Fibroblast of lung (primary cell): ENCODE measurements around the gene ARL15. TPM values are rescaled to one million over a fixed set of nuclear protein-coding genes. Genes with fewer than 3 reads are reported as not detected.

ENCODE experiments used
- DNase-seq, 2 donors: peaks; one replicate each; pipeline versions ENCODE4 v3.0.0 to v3.0.0-alpha.2; 2010; ENCODE audit warnings: low read depth in 2 of 2
- H2AFZ ChIP-seq: 2 replicates; pipeline ENCODE4 v1.5.1; 2012; ENCODE audit warnings: low read length, control low read depth, inconsistent platforms
- H3K27ac ChIP-seq: 2 replicates; pipeline ENCODE4 v1.5.1; 2011; ENCODE audit warnings: low read length, control low read depth; ENCODE audit not compliant: insufficient read depth
- H3K27me3 ChIP-seq: 2 replicates; pipeline ENCODE4 v1.5.1; 2011; ENCODE audit warnings: mild to moderate bottlenecking, low read length; ENCODE audit not compliant: control insufficient read depth, insufficient read depth
- H3K36me3 ChIP-seq: 2 replicates; pipeline ENCODE4 v1.5.1; 2011; ENCODE audit warnings: low read length; ENCODE audit not compliant: control insufficient read depth, insufficient read depth
- H3K4me1 ChIP-seq: 2 replicates; pipeline ENCODE4 v1.5.1; 2011; ENCODE audit warnings: low read length; ENCODE audit not compliant: control insufficient read depth, insufficient read depth; ENCODE audit errors: extremely low read depth
- H3K4me2 ChIP-seq: 2 replicates; pipeline ENCODE4 v1.5.1; 2011; ENCODE audit warnings: low read length, control low read depth; ENCODE audit not compliant: insufficient read depth; ENCODE audit errors: extremely low read depth
- H3K4me3 ChIP-seq, 4 experiments: fragments of 200-600 bp in 1 of 4; sonication (generic) in 1 of 4; replicated peaks in 1 of 4; 2 replicates each; pipeline ENCODE4 v1.5.1; 2011 to 2016; ENCODE audit warnings: low read length in 4 of 4, low read depth in 3 of 4, mild to moderate bottlenecking in 3 of 4, control low read depth in 2 of 4, inconsistent platforms in 1 of 4, mixed read lengths in 1 of 4; ENCODE audit not compliant: insufficient read depth in 1 of 4; ENCODE audit errors: control extremely low read depth in 1 of 4
- H3K79me2 ChIP-seq: 2 replicates; pipeline ENCODE4 v1.5.1; 2012; ENCODE audit warnings: mild to moderate bottlenecking, low read length, inconsistent platforms; ENCODE audit not compliant: control insufficient read depth, insufficient read depth
- H3K9ac ChIP-seq: 2 replicates; pipeline ENCODE4 v1.5.1; 2011; ENCODE audit warnings: mild to moderate bottlenecking, low read length, control low read depth; ENCODE audit not compliant: insufficient read depth
- H3K9me3 ChIP-seq: 2 replicates; pipeline ENCODE4 v1.5.1; 2012; ENCODE audit warnings: low read depth, low read length; ENCODE audit not compliant: control insufficient read depth, insufficient read depth
- H4K20me1 ChIP-seq: 2 replicates; pipeline ENCODE4 v1.5.1; 2011; ENCODE audit warnings: low read length; ENCODE audit not compliant: control insufficient read depth, insufficient read depth; ENCODE audit errors: extremely low read depth
- EZH2 ChIP-seq: IDR thresholded peaks from 2 replicates; pipeline ENCODE4 v1.5.1; 2012; ENCODE audit warnings: low read length, control low read depth, mild to moderate bottlenecking; ENCODE audit errors: missing control alignments
- polyA plus RNA-seq, 2 donors: library from polyadenylated mRNA; depleted of rRNA in 1 of 2; stranded (reverse) in 1 of 2; unstranded in 1 of 2; fragments of >200 nt; gene quantifications; 2 replicates each; pipeline ENCODE4 v1.2.1, GENCODE V29; 2011 to 2012; ENCODE audit warnings: missing spikeins in 1 of 2
- total RNA-seq: library from RNA; depleted of rRNA; stranded (reverse); fragments of >200 nt; gene quantifications from 2 replicates; pipeline ENCODE4 v1.2.1, GENCODE V29; 2014
- TF ChIP-seq, protein P1 (sequence below), 2 donors: IDR thresholded peaks in 1 of 2; conservative IDR thresholded peaks in 1 of 2; 1 replicate in 1 of 2; 2 replicates in 1 of 2; pipeline ENCODE4 v1.5.1; 2011 to 2012; ENCODE audit warnings: low read length in 2 of 2, control low read depth in 1 of 2, inconsistent platforms in 1 of 2, low read depth in 1 of 2, mild to moderate bottlenecking in 1 of 2

Gene ARL15
- total and polyA plus RNA-seq, 2 donors (not counting 1 experiment from before 2014, with no cell fraction given) = 20.6 to 28.7 TPM

DNA sequence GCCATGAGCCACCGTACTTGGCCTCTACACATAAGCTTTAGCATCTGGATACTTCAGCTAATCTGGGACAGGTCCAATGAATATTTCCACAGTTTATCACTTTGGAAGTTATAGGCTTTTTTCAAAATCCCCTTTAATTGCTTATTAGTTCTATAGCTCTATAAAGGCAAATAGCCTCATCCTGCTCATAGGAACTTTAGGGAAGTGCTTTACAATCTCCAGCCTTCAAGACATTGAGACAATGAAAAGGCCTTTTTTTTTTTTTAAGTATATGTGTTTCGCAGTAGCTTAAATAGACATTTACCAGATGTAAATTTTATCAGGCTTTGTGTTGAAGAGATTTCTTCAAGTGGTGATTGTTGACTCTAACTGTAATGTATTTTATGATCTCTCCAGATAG, 224.2 kb downstream of the ARL15 start:
- Histone ChIP-seq H3K36me3 (no peaks in the 10 kb centered on the region), H3K4me2 (no peak overlapping the region), H3K4me3 (no peak overlapping the region), H3K79me2 (no peaks in the 10 kb centered on the region), H3K9ac (no peak overlapping the region), H3K27me3 (no peaks in the 10 kb centered on the region), H3K4me1 (peaks cover 5% of the 10 kb centered on the region), H4K20me1 (no peaks in the 10 kb centered on the region), H3K27ac (no peak overlapping the region), H2AFZ (no peak overlapping the region), H3K9me3 (no peaks in the 10 kb centered on the region)
- TF ChIP-seq, protein P1, sequence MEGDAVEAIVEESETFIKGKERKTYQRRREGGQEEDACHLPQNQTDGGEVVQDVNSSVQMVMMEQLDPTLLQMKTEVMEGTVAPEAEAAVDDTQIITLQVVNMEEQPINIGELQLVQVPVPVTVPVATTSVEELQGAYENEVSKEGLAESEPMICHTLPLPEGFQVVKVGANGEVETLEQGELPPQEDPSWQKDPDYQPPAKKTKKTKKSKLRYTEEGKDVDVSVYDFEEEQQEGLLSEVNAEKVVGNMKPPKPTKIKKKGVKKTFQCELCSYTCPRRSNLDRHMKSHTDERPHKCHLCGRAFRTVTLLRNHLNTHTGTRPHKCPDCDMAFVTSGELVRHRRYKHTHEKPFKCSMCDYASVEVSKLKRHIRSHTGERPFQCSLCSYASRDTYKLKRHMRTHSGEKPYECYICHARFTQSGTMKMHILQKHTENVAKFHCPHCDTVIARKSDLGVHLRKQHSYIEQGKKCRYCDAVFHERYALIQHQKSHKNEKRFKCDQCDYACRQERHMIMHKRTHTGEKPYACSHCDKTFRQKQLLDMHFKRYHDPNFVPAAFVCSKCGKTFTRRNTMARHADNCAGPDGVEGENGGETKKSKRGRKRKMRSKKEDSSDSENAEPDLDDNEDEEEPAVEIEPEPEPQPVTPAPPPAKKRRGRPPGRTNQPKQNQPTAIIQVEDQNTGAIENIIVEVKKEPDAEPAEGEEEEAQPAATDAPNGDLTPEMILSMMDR (conservative IDR thresholded peaks at IDR 0.05 in 1 of 2, IDR thresholded peaks at IDR 0.05 in 1 of 2; ENCODE audit: low read depth in 1 of 2, low read length in 2 of 2) = no peak
- TF ChIP-seq EZH2 = no peak
- peak in 1 of 2 donors; percentile 8 for DNase-seq

DNA sequence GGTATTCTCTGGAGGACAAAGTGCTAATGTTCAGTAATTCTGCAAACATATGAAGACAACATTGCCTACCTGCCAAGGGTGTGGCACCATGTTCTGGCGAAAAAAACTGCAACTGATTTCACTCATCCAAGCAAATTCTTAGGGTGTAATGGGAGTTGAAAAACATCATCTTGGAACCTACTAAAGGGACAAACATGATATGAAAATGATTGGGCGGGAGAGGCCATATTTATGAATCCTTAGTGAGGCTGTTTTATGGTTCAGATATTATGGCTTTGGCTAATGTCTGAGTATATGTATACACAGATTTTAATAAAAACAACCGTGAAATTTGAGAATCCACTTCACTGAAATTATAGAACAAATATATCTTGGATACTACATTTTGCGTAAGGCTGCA, 225.7 kb downstream of the ARL15 start:
- no peak overlapping the region for H3K4me3 ChIP-seq
- H3K36me3 ChIP-seq = no peaks in the 10 kb centered on the region
- no peak overlapping the region for H3K4me2 ChIP-seq
- H2AFZ ChIP-seq = no peak overlapping the region
- H3K79me2 ChIP-seq = no peaks in the 10 kb centered on the region
- no peak overlapping the region for H3K9ac ChIP-seq
- no peaks in the 10 kb centered on the region for H3K9me3 ChIP-seq
- peaks cover 5% of the 10 kb centered on the region for H3K4me1 ChIP-seq
- no peak for TF ChIP-seq EZH2
- TF ChIP-seq, protein P1 (conservative IDR thresholded peaks at IDR 0.05 in 1 of 2, IDR thresholded peaks at IDR 0.05 in 1 of 2; ENCODE audit: low read depth in 1 of 2, low read length in 2 of 2) = no peak
- H3K27ac ChIP-seq = no peak overlapping the region
- H3K27me3 ChIP-seq = no peaks in the 10 kb centered on the region
- no peaks in the 10 kb centered on the region for H4K20me1 ChIP-seq
- no peak for DNase-seq

DNA sequence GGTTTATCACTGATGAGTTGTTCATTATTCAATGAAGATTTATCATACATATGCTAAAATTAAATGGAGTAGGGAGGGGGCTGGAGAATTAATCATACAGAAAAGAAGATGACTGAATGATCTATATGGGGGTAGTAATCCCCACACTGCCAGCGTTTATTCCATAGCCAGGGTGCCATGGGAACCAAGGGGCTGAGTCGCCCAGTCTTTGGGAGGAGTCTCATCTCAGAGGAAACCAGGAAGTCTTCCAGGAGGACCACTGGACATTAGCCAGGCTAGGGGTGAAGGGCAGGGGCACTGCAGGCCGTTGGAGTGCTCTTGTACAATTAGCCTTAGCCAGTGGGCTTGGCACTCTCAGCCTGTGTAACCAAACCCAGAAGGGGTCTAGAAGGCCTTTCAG, 226.5 kb downstream of the ARL15 start:
- TF ChIP-seq, protein P1 (conservative IDR thresholded peaks at IDR 0.05 in 1 of 2, IDR thresholded peaks at IDR 0.05 in 1 of 2; ENCODE audit: low read depth in 1 of 2, low read length in 2 of 2) = no peak
- no peak for TF ChIP-seq EZH2
- Histone ChIP-seq H3K4me2 (no peak overlapping the region), H3K4me3 (no peak overlapping the region), H3K79me2 (no peaks in the 10 kb centered on the region), H4K20me1 (no peaks in the 10 kb centered on the region), H3K36me3 (no peaks in the 10 kb centered on the region), H3K9ac (no peak overlapping the region), H2AFZ (no peak overlapping the region), H3K27me3 (no peaks in the 10 kb centered on the region), H3K9me3 (no peaks in the 10 kb centered on the region), H3K4me1 (peaks cover 5% of the 10 kb centered on the region), H3K27ac (no peak overlapping the region)
- DNase-seq = peak in 1 of 2 donors; percentile 8
